ENCODE measurements around the gene UTP4. TPM values are rescaled to one million over a fixed set of nuclear protein-coding genes. Genes with fewer than 3 reads are reported as not detected.

UTP4 gene
- total RNA-seq, 1 experiment from 2014 or later = 125 TPM

DNA sequence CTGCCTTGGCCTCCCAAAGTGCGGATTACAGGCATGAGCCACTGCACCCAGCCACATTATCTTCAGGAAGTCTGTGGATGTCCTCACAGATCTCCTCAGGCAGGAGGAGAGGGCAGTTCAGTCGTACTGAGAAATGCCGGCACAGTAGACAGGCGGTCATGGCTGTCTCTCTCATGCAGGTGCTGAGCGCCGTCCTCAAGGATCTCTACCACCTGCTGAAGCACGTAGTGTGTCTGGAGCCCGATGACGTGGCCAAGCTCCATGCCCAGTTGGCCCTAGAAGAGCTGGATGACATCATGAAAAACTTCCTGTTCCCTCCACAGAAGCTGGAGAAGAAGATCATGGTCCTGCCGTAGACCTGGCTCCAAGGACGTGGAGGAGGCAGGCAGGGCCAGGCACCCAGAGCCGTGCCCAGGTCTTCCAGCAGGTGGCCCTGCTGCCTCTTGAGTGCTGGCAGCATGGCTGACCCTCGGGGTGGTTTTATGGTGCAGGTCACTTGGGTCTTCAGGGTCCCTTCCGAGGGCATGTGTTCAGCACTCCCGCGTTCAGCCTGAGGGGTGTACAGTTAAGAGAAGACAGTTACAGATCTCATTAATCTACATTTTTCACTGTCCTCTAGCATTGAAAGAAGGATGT is 49.0 kb upstream of the UTP4 start:
- intact Hi-C loops (cut with micrococcal nuclease) = no loop called here
- H3K9me3 ChIP-seq (ENCODE audit: control insufficient read depth in 1 of 2, insufficient read depth in 1 of 2, low read depth in 1 of 2, low read length in 2 of 2) = no peaks in the 10 kb centered on the region
- no peak overlapping the region for H3K4me2 ChIP-seq (ENCODE audit: low read length)
- H3K27ac ChIP-seq (ENCODE audit: low read depth, low read length) = no peak overlapping the region
- CTCF ChIA-PET = interaction anchor here (1.1 to 1.2 kb wide), 2 partner anchors 10 to 22 kb away, joined by 3 to 4 read pairs; partner anchors contain the start of gene HAS3
- no peak overlapping the region for H3K4me3 ChIP-seq (replicated peaks in 1 of 2; ENCODE audit: low read depth in 1 of 2, low read length in 2 of 2)
- no TSS peak for BruUV-seq (replicated peaks)
- H3K4me1 ChIP-seq (ENCODE audit: control insufficient read depth in 1 of 2, insufficient read depth in 2 of 2, low read length in 2 of 2) = peaks cover 8 to 25% of the 10 kb centered on the region in 2 experiments
- no peak overlapping the region for H3K9ac ChIP-seq (ENCODE audit: low read length)
- H2AFZ ChIP-seq (ENCODE audit: low read depth, low read length, poor library complexity, severe bottlenecking) = no peak overlapping the region
- ATAC-seq (peak; percentile 76), DNase-seq (ENCODE audit: low read depth, low spot score) (no peak)
- no peaks in the 10 kb centered on the region for H4K20me1 ChIP-seq (ENCODE audit: insufficient read depth)
- no peaks in the 10 kb centered on the region for H3K27me3 ChIP-seq (ENCODE audit: insufficient read depth, low read length)
- H3K36me3 ChIP-seq (ENCODE audit: control insufficient read depth in 1 of 2, insufficient read depth in 2 of 2, low read length in 2 of 2) = no peaks in the 10 kb centered on the region
- H3K9me2 ChIP-seq (ENCODE audit: insufficient read depth) = no peaks in the 10 kb centered on the region
- POLR2A ChIA-PET = interaction anchor here (1.6 to 1.8 kb wide), 2 partner anchors 10 to 23 kb away, joined by 3 to 4 read pairs; partner anchors contain the start of gene HAS3
- TF ChIP-seq SRF (IDR thresholded peaks at IDR 0.05; ENCODE audit: low read depth) (no peak), CEBPB (IDR thresholded peaks at IDR 0.05; ENCODE audit: low read depth) (no peak), CTCF (IDR thresholded peaks at IDR 0.05 in 2 of 3, conservative IDR thresholded peaks at IDR 0.05 in 1 of 3; ENCODE audit: borderline replicate concordance in 1 of 3, insufficient read depth in 1 of 3, low read depth in 2 of 3, low read length in 2 of 3) (peak in 2 of 3 experiments; percentile 52 to 60; a peak in 4 of 6 replicates), RAD21 (IDR thresholded peaks at IDR 0.05; ENCODE audit: low read depth) (peak; percentile 49), REST (IDR thresholded peaks at IDR 0.05; ENCODE audit: low read depth) (no peak)
- RAD21 ChIA-PET (ENCODE audit: low non-redundant PET in 1 of 2, low total read pairs in 2 of 2, uncharacterized antibody in 2 of 2, unreplicated experiment in 2 of 2) = no interaction called here
- no peaks in the 10 kb centered on the region for H3K79me2 ChIP-seq (ENCODE audit: insufficient read depth, low read length)

All from HCT116 (cell line).